Immature natural killer cell (primary cell): ENCODE data around the gene IGF2BP2. TPM values are rescaled to one million over a fixed set of nuclear protein-coding genes. Genes with fewer than 3 reads are reported as not detected.
"Not testable (repeated sequence)": the region's sequence is repeated elsewhere in the genome, so short reads cannot be mapped to it uniquely, and the experiment has no call there.

Experiments
- DNase-seq, 3 donors: peaks; one replicate each; pipeline ENCODE4 v3.0.0; 2022; ENCODE audit warnings: mixed read lengths in 1 of 3
- H3K27ac Mint-ChIP-seq, 6 donors: one replicate each; pipeline ENCODE4 v1.8.0; 2020; ENCODE audit warnings: mixed read lengths in 6 of 6, mild to moderate bottlenecking in 5 of 6, inconsistent platforms in 4 of 6, moderate library complexity in 3 of 6
- H3K27me3 Mint-ChIP-seq, 3 donors: one replicate each; pipeline ENCODE4 v1.8.0; 2020 to 2021; ENCODE audit warnings: low read depth in 3 of 3, mild to moderate bottlenecking in 3 of 3, mixed read lengths in 3 of 3, moderate library complexity in 3 of 3, inconsistent platforms in 1 of 3
- H3K36me3 Mint-ChIP-seq, 3 donors: one replicate each; pipeline ENCODE4 v1.8.0; 2020; ENCODE audit warnings: mixed read lengths in 3 of 3, inconsistent platforms in 2 of 3, mild to moderate bottlenecking in 2 of 3
- H3K4me1 Mint-ChIP-seq, 2 donors: one replicate each; pipeline ENCODE4 v1.8.0; 2020; ENCODE audit warnings: inconsistent platforms in 2 of 2, mild to moderate bottlenecking in 2 of 2, mixed read lengths in 2 of 2, moderate library complexity in 1 of 2
- H3K4me3 Mint-ChIP-seq, 5 donors: one replicate each; pipeline ENCODE4 v1.8.0; 2020; ENCODE audit warnings: mild to moderate bottlenecking in 5 of 5, mixed read lengths in 5 of 5, inconsistent platforms in 3 of 5, moderate library complexity in 3 of 5
- H3K9me3 Mint-ChIP-seq, 6 donors: one replicate each; pipeline ENCODE4 v1.8.0; 2020; ENCODE audit warnings: mild to moderate bottlenecking in 6 of 6, mixed read lengths in 6 of 6, inconsistent platforms in 4 of 6, moderate library complexity in 3 of 6
- polyA plus RNA-seq, 3 donors: library from polyadenylated mRNA; unstranded; fragments of 300-500 nt; fragmentation: Illumina TruSeq; gene quantifications; one replicate each; pipeline ENCODE4 v1.2.3, GENCODE V29; 2021

Gene IGF2BP2
- polyA plus RNA-seq, 3 donors from 2014 or later = 0.42 to 0.86 (median 0.43) TPM

DNA sequence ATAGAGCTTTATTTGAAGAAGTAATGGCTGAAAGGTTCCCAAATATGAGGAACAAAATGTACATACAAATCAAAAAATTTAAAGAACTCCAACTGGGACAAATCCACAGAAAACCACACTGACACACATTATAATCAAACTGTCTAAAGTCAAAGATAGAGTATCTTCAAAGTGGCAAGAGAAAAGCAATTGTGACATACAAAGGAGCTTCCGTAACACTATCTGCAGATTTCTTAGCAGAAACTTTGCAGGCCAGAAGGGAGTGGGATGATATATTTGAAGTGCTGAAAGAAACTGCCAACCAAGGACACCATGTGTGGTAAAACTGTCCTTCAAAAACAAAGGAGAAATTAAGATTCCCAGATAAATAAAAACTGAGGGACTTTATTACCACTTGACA lies 146.8 kb downstream of the IGF2BP2 start:
- H3K9me3 Mint-ChIP-seq = peaks cover 0 to 17% (median 3%) of the 10 kb centered on the region in 6 donors
- no peaks in the 10 kb centered on the region for H3K4me1 Mint-ChIP-seq
- H3K4me3 Mint-ChIP-seq = no peak overlapping the region
- peaks cover 0 to 9% (median 0%) of the 10 kb centered on the region in 3 donors for H3K36me3 Mint-ChIP-seq
- H3K27ac Mint-ChIP-seq = no peak overlapping the region
- no peak for DNase-seq
- peaks cover 2 to 5% (median 5%) of the 10 kb centered on the region in 3 donors for H3K27me3 Mint-ChIP-seq

DNA sequence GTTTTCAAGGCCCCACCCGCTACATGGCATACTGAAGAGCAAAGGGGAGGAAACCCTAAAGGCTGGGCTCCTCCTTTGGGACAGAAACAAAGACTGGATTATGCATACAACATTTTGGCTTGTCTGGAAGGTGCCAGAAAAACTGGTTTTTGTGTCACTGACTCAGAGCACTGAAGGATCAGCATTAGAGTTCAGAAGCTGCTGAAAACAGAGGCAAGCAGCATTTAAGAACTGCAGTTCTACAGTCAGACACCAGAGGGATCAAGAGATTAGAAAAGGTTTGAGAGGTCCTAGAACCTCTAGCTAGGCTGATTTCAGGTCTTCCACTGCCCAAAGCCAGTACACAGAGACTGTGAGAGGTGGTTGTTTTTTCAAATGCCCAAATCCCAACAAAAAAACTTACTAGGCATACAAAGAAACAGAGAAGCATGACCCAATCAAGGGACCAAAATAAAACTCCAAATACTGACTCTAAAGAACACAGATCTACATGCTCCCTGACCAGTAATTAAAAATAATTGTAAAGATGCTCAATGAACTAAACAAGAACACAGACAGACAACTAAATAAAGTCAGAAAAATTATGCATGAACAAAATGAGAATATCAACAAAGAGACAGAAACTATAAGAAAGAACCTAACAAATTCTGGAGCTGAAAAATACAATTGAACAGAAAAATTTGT lies 147.6 kb downstream of the IGF2BP2 start:
- peak in 2 of 3 donors; percentile 22 to 26 for DNase-seq

DNA sequence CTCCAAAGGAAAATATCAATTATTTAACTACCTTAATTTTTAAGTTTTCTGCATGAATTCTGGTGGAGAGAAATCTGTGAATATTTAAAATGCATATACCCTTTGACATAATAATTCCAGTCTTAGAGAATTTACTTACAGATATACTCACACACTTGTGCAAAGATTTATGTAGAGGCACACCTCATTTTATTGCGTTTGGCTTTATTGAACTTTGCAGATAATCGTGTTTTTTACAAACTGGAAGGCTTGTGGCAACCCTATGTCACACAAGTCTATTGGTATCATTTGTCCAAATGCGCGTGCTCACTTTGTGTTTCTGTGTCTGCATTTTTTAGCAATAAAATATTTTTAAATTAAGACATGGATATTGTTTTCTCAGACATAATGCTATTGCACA lies 157.3 kb downstream of the IGF2BP2 start:
- peaks cover 0 to 2% of the 10 kb centered on the region in 2 donors for H3K4me1 Mint-ChIP-seq
- H3K9me3 Mint-ChIP-seq = no peaks in the 10 kb centered on the region
- no peak overlapping the region for H3K27ac Mint-ChIP-seq

More for the DNA sequence above, 147.6 kb downstream of the IGF2BP2 start:
- no peaks in the 10 kb centered on the region for H3K4me1 Mint-ChIP-seq
- peaks cover 0 to 9% (median 0%) of the 10 kb centered on the region in 3 donors for H3K36me3 Mint-ChIP-seq
- no peak overlapping the region for H3K4me3 Mint-ChIP-seq
- H3K9me3 Mint-ChIP-seq = peaks cover 0 to 17% (median 3%) of the 10 kb centered on the region in 6 donors
- H3K27me3 Mint-ChIP-seq = peaks cover 2 to 5% (median 5%) of the 10 kb centered on the region in 3 donors
- no peak overlapping the region for H3K27ac Mint-ChIP-seq

DNA sequence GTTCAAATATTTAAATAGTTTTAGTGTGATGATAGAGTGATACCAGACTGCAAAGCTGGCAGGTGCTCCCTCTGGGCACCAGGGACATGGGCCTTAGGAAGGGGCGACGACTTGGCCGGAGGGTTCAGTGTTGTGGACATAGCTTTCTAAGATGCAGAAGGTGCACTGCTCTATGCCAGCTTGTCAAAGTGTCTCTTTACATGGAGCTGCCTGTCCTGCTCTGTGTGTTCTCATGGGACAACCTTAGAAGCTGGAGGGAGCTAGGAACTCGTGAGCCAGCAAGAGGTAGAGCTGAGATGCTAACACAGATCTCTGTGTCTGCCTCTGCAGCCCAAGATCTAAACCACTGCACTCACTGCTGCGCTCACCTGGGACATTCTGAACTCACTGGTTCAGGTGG lies 160.9 kb downstream of the IGF2BP2 start:
- H3K36me3 Mint-ChIP-seq = peaks cover 0 to 3% (median 0%) of the 10 kb centered on the region in 3 donors
- peaks cover 21 to 28% of the 10 kb centered on the region in 2 donors for H3K4me1 Mint-ChIP-seq
- DNase-seq = no peak
- H3K27me3 Mint-ChIP-seq = peaks cover 0 to 8% (median 8%) of the 10 kb centered on the region in 3 donors
- no peaks in the 10 kb centered on the region for H3K9me3 Mint-ChIP-seq
- no peak overlapping the region for H3K4me3 Mint-ChIP-seq
- peak overlapping the region in 1 of 6 donors; percentile 75 for H3K27ac Mint-ChIP-seq

More for the DNA sequence above, 157.3 kb downstream of the IGF2BP2 start:
- no peak overlapping the region for H3K4me3 Mint-ChIP-seq
- peaks cover 0 to 3% (median 0%) of the 10 kb centered on the region in 3 donors for H3K36me3 Mint-ChIP-seq
- no peak for DNase-seq
- H3K27me3 Mint-ChIP-seq = no peaks in the 10 kb centered on the region

DNA sequence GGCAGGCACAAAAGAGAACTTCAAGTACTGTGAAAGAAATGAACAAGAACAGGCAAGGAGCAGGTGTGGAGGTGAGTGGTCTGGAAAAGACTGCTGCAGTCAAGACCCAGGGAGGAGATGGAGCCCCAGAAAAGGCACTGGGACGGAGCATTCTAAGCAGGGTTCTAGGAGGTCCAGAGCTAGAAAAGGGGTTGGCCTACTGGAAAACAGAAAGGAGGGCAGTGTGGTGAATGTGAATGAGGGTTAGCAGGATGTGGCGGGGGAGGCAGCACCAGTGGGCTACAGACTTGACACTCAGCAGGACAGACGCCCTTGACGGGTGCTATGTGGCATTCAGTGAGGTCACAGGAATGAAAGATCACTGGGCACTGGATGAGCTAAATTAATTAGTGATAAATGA lies 163.1 kb downstream of the IGF2BP2 start:
- Mint-ChIP-seq H3K4me3 (peak overlapping the region in 4 of 5 donors; percentile 18 to 75 (median 62)), H3K4me1 (peaks cover 21 to 28% of the 10 kb centered on the region in 2 donors), H3K9me3 (no peaks in the 10 kb centered on the region), H3K27ac (peak overlapping the region in 5 of 6 donors; percentile 65 to 88 (median 73)), H3K36me3 (peaks cover 0 to 3% (median 0%) of the 10 kb centered on the region in 3 donors), H3K27me3 (peaks cover 0 to 8% (median 8%) of the 10 kb centered on the region in 3 donors)
- DNase-seq = peak; percentile 59 to 64 (median 64)

DNA sequence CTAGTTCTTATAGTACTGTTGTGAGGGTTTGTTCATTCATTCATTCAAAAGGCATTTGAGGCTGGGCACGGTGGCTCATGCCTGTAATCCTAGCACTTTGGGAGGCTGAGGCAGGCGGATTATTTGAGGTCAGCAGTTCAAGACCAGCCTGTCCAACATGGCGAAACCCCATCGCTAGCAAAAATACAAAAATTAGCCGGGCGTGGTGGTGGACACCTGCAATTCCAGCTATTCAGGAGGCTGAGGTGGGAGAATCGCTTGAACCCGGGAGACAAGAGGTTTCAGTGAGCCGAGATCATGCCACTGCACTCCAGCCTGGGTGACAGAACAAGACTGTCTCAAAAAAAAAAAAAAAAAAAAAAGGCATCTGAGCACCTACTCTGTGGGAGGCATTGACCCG lies 163.5 kb downstream of the IGF2BP2 start:
- peak overlapping the region in 3 of 5 donors; percentile 57 to 75 (median 66) for H3K4me3 Mint-ChIP-seq
- H3K27me3 Mint-ChIP-seq, H3K9me3 Mint-ChIP-seq, H3K36me3 Mint-ChIP-seq, DNase-seq: not testable (repeated sequence)
- peak overlapping the region in 3 of 6 donors; percentile 8 to 88 (median 88) for H3K27ac Mint-ChIP-seq
- peaks cover 21 to 28% of the 10 kb centered on the region in 2 donors for H3K4me1 Mint-ChIP-seq

DNA sequence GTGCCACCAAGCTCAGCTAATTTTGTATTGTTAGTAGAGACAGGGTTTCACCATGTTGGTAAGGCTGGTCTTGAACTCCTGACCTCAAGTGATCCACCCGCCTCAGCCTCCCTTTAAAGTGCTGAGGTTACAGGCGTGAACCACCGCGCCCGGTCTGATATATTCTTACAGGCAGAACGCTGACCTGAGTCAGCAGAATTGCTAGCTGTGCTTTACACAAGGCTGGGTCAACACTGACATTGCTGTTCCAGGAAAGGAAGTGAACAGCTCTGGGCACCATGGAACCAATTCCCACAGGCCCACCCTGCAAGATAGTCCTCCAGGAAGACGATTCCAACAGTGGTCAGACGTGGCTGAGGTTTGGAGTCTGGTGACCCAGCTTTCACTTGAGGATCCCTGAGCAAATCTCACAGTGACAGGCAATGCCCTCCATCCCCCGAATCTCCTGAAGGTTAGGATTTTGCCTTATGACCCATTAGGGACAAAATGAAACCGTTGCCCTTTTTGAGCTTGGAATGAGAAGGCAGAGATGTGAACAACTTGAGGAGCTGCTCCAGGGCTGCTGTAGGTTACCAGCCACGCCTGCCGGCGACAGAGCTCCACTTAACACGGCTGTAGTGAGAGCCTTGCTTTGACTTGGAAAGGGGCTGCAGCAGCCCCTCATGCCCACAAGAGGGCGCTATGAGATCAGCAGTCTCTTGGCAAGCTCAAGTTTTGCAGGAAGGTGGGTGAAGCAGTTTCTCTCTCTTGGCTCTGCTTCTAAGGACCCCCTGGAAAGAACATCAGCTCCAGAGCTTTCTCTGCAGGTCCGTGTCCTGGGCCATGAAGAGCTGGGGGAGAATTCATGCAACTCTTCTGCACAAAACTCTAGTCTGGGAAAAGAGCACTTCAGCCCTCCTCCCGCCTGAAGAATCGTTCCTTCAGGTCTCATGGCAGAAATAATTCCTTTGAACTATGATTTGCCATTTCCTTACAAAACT lies 164.6 kb downstream of the IGF2BP2 start:
- DNase-seq = peak; percentile 69 to 73 (median 71)
- Mint-ChIP-seq H3K27me3 (peaks cover 0 to 8% (median 8%) of the 10 kb centered on the region in 3 donors), H3K4me3 (peak overlapping the region in 3 of 5 donors; percentile 29 to 76 (median 68)), H3K36me3 (peaks cover 0 to 3% (median 0%) of the 10 kb centered on the region in 3 donors), H3K4me1 (peaks cover 21 to 28% of the 10 kb centered on the region in 2 donors), H3K9me3 (no peaks in the 10 kb centered on the region), H3K27ac (peak overlapping the region in 4 of 6 donors; percentile 28 to 73 (median 56))

DNA sequence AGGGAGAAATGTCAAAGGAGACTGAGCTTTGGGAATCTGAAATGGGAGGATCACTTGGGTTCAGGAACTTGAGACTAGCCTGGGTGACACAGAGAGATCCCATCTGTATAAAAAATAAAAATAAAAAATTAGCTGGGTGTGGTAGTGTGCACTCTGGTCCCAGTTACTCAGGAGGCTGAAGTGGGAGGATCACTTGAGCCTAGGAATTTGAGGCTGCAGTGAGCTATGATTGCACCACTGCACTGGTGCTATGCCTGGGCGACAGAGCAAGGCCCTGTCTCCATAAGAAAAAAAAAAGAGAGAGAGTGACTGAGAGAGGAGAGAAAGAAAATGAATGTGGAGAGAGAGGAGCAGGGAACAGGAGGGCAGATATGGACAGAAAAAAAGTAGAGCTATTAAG lies 165.9 kb downstream of the IGF2BP2 start:
- no peak for DNase-seq
- Mint-ChIP-seq H3K27me3 (peaks cover 0 to 8% (median 8%) of the 10 kb centered on the region in 3 donors), H3K4me3 (no peak overlapping the region), H3K4me1 (peaks cover 21 to 28% of the 10 kb centered on the region in 2 donors), H3K36me3 (no peaks in the 10 kb centered on the region), H3K9me3 (no peaks in the 10 kb centered on the region), H3K27ac (no peak overlapping the region)

DNA sequence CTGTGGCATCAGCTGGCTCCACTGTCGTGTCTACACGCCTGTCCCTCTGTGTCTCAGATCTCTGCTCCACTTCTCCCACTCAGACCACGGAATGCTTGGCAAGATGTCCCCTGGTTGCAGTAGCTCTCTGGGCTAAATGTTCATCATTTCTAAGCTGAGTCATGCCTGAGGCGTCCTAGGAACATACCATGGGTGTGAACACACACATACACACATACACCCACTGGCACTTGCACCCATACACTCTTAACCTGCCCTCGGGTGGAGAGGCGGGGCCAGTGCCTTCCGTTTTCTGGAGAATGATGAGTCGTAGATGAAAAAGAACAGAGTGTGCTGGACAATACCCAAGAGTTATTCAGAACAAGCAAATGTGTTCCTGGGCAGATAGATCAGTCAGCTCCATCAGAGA lies 166.3 kb downstream of the IGF2BP2 start:
- Mint-ChIP-seq H3K4me3 (no peak overlapping the region), H3K27me3 (peaks cover 0 to 8% (median 8%) of the 10 kb centered on the region in 3 donors), H3K4me1 (peaks cover 21 to 28% of the 10 kb centered on the region in 2 donors), H3K36me3 (no peaks in the 10 kb centered on the region), H3K27ac (no peak overlapping the region), H3K9me3 (no peaks in the 10 kb centered on the region)
- DNase-seq = no peak

DNA sequence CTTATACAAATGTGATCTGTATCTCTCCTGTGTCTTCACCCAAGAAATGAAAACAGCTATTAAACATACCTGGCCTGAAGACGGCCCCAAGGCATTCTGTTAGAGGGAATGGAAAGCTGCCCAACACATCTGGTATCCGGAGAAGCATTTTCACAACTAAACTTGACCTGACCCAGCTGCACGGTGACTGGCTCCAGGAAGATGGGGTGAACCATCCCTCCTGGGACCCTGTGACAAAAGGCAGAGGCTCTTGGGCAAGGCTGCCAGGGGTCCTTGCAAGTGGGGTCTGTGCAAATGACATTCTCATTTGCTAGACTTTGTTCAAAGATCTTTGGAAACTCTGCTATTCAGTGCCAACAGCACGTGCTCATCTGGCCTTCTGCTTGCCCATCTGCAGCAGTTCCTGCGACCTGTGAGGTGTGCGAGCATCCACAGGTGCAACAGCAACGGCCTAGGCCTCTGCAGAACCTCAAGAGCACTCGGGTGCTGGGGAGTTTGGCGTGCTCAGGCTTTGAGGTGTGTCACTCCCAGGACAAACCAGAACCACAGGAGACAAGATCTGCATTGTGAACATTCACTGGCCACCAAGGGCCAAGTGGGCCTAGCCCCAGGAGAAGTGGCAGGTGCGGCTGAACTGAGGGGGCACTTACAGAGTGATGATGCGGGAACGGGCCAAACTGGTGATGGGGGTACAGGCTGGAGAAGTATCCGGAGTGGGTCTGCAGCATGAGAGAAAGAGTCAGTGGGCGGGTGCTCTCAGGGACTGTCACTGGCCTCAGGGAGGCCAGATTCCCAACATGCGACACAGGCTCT lies 166.9 kb downstream of the IGF2BP2 start:
- no peaks in the 10 kb centered on the region for H3K36me3 Mint-ChIP-seq
- H3K9me3 Mint-ChIP-seq = no peaks in the 10 kb centered on the region
- H3K4me3 Mint-ChIP-seq = no peak overlapping the region
- H3K27ac Mint-ChIP-seq = no peak overlapping the region
- peaks cover 0 to 8% (median 8%) of the 10 kb centered on the region in 3 donors for H3K27me3 Mint-ChIP-seq
- peaks cover 21 to 27% of the 10 kb centered on the region in 2 donors for H3K4me1 Mint-ChIP-seq
- DNase-seq = no peak

DNA sequence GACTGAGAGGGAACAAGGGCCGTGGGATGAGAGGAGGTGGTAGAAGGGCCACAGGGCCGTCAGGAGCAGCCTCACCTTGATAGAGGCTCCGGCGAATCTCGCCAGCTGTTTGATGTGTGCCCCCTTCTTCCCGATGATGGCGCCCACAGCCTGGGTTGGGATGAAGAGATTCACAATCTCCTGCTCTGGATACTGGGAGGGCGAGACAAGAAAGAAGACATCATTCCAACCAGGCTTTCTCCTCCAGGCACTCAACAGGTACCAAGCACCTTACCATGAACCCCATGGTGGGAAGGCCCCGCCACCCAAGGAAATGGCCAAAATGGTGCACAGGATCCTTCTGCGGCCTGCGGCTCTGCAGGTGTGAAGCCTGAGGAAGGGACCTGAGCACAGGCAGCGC lies 167.6 kb downstream of the IGF2BP2 start:
- peaks cover 0 to 8% (median 7%) of the 10 kb centered on the region in 3 donors for H3K27me3 Mint-ChIP-seq
- no peaks in the 10 kb centered on the region for H3K36me3 Mint-ChIP-seq
- no peaks in the 10 kb centered on the region for H3K9me3 Mint-ChIP-seq
- no peak overlapping the region for H3K4me3 Mint-ChIP-seq
- H3K4me1 Mint-ChIP-seq = peaks cover 21 to 25% of the 10 kb centered on the region in 2 donors
- no peak for DNase-seq
- no peak overlapping the region for H3K27ac Mint-ChIP-seq

DNA sequence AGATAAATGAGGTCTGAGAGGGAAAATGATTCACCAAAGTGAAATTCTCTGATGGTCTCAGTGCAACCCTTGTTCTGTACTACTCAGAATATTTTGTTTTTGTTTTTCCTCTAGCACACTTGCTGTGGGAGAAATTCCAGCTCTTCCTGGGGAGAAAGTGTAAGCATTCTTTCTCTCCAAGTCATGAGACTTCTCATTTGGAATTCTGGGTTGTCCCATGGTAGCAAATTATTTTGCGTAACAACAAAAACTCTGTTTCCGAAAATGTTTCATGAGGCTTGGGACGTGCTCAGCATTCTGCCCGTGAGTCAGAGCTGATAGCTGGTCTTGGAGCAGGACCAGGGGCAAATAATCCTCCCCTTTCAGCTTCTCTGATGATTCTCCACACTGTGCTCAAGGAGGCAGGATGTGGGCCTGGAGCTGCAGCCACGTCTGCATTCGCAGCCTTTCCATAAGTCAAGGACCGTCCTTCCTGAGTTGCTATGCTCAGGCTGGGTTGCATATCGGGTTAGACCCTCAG lies 168.5 kb downstream of the IGF2BP2 start:
- Mint-ChIP-seq H3K36me3 (no peaks in the 10 kb centered on the region), H3K4me1 (peaks cover 12 to 17% of the 10 kb centered on the region in 2 donors), H3K27me3 (peaks cover 0 to 4% (median 2%) of the 10 kb centered on the region in 3 donors), H3K9me3 (no peaks in the 10 kb centered on the region), H3K4me3 (no peak overlapping the region), H3K27ac (no peak overlapping the region)
- no peak for DNase-seq
